Measurements from ENCODE around the gene RAB43.

RAB43 gene

DNA sequence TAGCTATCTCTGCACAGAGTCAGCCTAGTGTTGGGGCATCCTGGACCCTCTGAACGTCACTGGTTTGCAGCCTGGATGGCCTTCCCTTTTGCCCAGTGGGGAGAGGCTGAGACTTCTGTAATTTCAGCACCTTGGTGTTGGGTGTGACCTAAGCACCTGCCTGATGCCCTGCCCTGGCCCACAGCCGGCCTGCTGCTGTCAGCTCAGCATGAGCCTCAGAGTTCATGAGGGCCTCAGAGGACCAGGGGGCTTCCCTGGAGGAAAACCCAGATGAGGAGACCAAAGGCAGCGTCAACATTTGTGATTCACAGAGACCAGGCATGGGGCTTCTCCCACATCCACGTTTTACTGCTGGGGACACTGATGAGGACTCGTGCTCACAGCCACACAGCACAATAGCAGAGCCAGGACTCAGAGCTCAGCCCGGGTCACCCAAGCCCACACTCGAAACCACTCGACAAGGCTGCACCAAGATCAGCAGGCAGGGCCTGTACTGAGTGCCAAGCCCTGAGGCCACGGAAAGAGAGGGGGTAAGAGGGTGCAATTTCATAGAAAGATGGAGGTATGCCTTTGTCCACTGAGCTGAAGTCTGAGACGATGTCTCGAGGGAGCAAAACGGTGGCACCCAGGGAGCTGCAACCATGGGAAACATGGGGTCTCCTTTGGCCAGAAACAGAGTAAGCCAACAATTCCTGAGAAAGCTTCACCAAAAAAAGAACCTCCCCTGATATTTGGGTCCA is 70.9 kb downstream of the RAB43 start:
- Mint-ChIP-seq H3K9me3 (ENCODE audit: low read depth) (peaks cover 5% of the 10 kb centered on the region), H3K36me3 (peaks cover 6% of the 10 kb centered on the region), H3K27ac (no peak overlapping the region), H3K4me3 (no peak overlapping the region), H3K4me1 (ENCODE audit: low read depth) (peaks cover 5% of the 10 kb centered on the region), H3K27me3 (no peaks in the 10 kb centered on the region)

DNA sequence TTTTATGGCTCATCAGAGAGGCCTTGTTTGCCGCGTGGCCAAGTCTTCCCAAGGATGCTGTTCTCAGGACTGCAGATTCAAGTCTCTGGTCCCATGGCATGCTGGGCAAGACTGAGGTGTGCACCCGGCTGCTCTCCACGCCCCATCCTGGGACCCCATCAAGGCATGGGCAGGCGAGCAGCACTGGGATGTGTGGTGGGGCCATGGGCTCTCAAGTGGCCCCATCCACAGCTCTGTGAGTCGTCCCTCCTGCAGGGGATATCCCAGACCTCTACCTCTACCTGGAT is 74.1 kb downstream of the RAB43 start:
- Mint-ChIP-seq H3K27me3 (no peaks in the 10 kb centered on the region), H3K27ac (no peak overlapping the region), H3K4me1 (ENCODE audit: low read depth) (peaks cover 4% of the 10 kb centered on the region), H3K4me3 (peak overlapping the region; percentile 35), H3K9me3 (ENCODE audit: low read depth) (peaks cover 5% of the 10 kb centered on the region), H3K36me3 (peaks cover 6% of the 10 kb centered on the region)

DNA sequence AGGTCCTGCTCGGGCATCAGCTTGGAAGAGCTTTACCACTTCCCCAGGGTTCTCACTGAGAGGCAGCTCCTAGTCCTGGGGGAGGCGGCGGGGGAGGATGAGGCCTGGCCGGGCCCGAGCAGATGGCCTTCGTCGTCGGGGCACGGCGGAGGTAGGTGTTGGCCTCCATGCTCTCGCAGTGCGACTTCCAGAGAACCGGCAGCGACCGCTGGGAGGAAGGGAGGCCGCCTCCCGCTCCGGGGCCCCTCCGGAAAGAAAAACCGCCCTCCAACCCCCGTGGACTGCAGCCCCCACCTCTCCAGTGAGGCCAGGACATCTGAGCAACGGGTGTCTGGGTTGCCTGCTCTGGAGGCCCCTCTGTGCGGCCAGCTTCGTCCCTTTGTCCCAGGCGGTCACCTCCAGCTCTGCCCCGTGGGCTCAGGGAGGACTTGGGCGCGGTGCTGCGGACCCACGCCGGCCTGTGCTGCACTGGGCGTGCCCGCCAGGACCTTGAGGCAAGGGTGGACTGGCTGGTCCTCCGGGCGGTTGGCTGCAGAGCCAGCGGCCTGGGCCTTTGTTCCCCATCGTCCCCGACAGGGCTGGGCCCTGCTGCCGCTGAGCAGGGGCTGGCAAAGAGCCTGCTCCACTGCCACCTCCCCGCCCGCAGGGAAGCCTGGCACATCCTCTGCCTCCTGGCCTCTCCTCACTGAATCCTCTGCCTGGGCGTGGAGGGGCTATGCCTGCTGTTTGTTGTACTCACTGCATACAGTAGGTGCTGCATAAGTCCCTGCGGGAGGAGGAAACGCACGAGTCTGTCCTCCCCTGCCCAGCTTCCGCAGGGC is 74.7 kb downstream of the RAB43 start:
- Mint-ChIP-seq H3K9me3 (ENCODE audit: low read depth) (peaks cover 5% of the 10 kb centered on the region), H3K4me3 (peak overlapping the region; percentile 35), H3K4me1 (ENCODE audit: low read depth) (peaks cover 4% of the 10 kb centered on the region), H3K27ac (no peak overlapping the region), H3K36me3 (peaks cover 6% of the 10 kb centered on the region), H3K27me3 (no peaks in the 10 kb centered on the region)

- Mint-ChIP-seq H3K4me3 (no peak overlapping the region), H3K4me1 (ENCODE audit: low read depth) (peaks cover 4% of the 10 kb centered on the region), H3K9me3 (ENCODE audit: low read depth) (peaks cover 5% of the 10 kb centered on the region), H3K27ac (no peak overlapping the region), H3K27me3 (no peaks in the 10 kb centered on the region), H3K36me3 (peaks cover 6% of the 10 kb centered on the region)
Measured at GRCh38 chr3:129046037-129046731, 75.4 kb downstream of the RAB43 start.

GRCh38 chr3:129045675-129046036 is 75.9 kb downstream of the RAB43 start:
- Mint-ChIP-seq H3K27me3 (no peaks in the 10 kb centered on the region), H3K4me1 (ENCODE audit: low read depth) (peaks cover 4% of the 10 kb centered on the region), H3K4me3 (peak overlapping the region; percentile 63), H3K27ac (no peak overlapping the region), H3K36me3 (peaks cover 6% of the 10 kb centered on the region), H3K9me3 (ENCODE audit: low read depth) (peaks cover 5% of the 10 kb centered on the region)

DNA sequence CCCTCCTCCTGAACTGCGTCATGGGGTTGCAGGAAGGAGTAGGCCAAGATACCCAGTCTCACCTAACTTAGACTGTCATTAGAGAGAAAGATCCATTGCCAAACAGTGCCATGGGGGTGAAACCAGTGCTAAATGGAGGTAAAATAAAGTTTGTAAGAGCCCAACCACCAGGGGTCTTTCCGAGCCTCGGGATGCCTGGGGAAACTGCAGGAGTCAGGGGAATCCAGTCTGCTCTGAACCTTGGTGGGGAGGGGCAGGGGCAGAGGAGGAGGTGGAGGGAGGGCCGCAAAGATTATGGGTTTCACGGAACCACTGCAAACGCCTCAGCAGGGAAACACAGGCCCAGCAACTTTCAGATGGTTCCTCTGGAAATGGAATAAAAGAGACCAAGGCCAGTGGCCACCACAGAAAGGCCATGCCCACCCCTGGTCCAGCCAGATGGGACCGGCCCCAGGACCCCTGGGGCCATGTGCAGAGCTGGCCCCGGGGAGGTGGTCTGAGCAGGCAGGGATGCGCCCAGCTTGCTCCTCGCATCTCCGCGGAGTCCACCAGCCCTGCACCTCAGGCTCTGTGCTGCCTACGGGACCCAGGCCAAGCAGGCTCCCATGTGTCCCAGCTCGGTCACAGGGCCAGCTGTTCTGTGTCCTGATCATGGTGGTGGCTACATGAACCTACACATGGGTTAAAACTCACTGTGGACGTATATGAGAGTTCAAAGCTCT is 80.9 kb downstream of the RAB43 start:
- no peaks in the 10 kb centered on the region for H3K27me3 Mint-ChIP-seq

DNA sequence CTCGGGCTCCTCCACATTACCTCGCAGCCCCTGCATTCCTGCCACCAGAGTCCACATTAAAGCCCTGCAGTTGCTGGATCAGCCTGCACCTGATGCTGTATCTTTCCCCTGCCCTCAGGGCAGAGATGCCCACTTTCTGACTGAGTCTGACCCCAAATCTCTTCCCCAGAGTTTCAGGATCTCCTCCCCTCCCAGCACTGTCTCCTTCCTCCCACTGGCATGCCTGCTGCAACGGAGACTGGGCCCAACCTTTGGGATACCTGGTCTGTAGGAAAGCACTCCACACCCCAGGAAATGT is 81.6 kb downstream of the RAB43 start:
- Mint-ChIP-seq H3K4me3 (no peak overlapping the region), H3K36me3 (no peaks in the 10 kb centered on the region), H3K9me3 (ENCODE audit: low read depth) (no peaks in the 10 kb centered on the region), H3K27me3 (no peaks in the 10 kb centered on the region), H3K27ac (no peak overlapping the region), H3K4me1 (ENCODE audit: low read depth) (peaks cover 22% of the 10 kb centered on the region)

More for the DNA sequence above, 80.9 kb downstream of the RAB43 start:
- Mint-ChIP-seq H3K27ac (no peak overlapping the region), H3K4me1 (ENCODE audit: low read depth) (peaks cover 17% of the 10 kb centered on the region), H3K36me3 (no peaks in the 10 kb centered on the region), H3K4me3 (no peak overlapping the region), H3K9me3 (ENCODE audit: low read depth) (no peaks in the 10 kb centered on the region)

- no peaks in the 10 kb centered on the region for H3K36me3 Mint-ChIP-seq
- peaks cover 21% of the 10 kb centered on the region for H3K4me1 Mint-ChIP-seq (ENCODE audit: low read depth)
- H3K9me3 Mint-ChIP-seq (ENCODE audit: low read depth) = no peaks in the 10 kb centered on the region
- no peak overlapping the region for H3K27ac Mint-ChIP-seq
- H3K4me3 Mint-ChIP-seq = no peak overlapping the region
- H3K27me3 Mint-ChIP-seq = no peaks in the 10 kb centered on the region
Measured at GRCh38 chr3:129039271-129040038, 82.1 kb downstream of the RAB43 start.

DNA sequence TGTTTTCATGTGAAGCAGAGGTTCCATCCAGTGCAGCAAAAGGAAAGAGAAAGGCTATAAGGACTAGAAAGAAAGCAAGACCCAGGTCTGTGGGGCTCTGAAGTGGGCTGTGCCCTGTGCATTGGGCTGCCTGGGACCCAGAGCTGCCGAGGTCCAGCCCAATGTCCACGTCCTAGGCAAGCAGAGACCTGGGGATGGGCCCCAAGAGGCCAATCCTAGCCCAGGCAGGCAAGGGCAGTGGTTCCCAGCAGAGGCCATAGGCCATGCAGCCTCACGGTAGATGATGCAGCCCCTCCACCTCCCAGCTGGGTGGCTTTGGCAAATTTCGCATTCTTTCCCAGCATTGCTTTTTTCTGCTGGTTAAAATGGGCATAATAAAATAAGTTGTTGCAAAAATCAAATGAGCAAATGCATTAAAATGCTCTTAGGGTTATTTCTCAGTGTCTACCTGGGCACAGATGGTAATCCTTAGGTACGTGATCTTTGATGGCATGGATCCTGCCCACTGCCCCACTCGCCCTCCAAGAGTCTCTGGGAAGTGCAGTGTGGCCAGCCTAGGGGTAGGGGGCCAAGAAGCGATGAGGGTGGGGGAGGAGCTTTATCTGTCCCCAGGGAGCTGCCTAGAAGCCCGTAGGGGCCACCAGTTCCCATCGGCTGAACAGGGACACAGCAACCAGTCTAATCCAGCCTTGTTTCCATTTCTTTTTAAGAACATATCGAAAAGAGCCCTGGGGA is 83.3 kb downstream of the RAB43 start:
- H3K36me3 Mint-ChIP-seq = no peaks in the 10 kb centered on the region
- H3K4me1 Mint-ChIP-seq (ENCODE audit: low read depth) = peaks cover 21% of the 10 kb centered on the region
- H3K4me3 Mint-ChIP-seq = no peak overlapping the region
- H3K9me3 Mint-ChIP-seq (ENCODE audit: low read depth) = no peaks in the 10 kb centered on the region
- no peaks in the 10 kb centered on the region for H3K27me3 Mint-ChIP-seq
- H3K27ac Mint-ChIP-seq = no peak overlapping the region
